ENCODE data around the gene CPN2. TPM values are rescaled to one million over a fixed set of nuclear protein-coding genes. Genes with fewer than 3 reads are reported as not detected.
A peak's percentile ranks its signal among the peaks of the same experiment; 100 is the strongest.

The CPN2 gene
- total RNA-seq, 1 donor from 2014 or later = 2.4 TPM

DNA sequence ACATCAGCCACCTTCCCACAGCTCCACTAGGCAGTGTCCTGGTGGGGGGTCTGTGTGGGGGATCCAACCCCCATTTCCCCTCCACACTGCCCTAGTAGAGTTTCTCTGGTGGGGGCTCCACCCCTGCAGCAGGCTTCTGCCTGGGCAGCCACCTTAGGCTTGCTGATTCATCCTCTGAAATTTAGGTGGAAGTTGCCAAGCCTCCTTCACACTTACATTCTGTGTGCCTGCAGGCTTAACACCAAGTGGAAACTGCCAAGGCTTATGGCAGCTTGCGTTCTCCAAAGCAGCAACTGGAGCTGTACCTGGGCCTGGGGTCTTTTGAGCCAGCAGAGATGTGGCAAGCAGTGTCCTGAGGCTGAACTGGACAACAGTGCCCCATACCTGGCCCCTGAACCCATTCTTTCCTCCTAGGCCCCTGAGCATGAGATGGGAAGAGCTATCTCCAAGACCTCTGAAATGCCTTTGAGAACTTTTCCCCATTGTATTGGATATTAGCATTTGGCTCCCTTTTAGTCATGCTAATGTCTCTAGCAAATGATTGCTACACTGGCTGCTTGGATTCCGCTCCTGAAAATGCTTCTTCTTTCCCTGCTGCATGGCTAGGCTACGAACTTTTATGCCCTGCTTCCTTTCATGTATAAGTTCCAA, 32.5 kb downstream of the CPN2 start:
- peaks cover 76% of the 10 kb centered on the region for H3K27me3 ChIP-seq (ENCODE audit: low read depth)
- peaks cover 4% of the 10 kb centered on the region for H3K36me3 ChIP-seq
- intact Hi-C loops (cut with micrococcal nuclease) = loop anchor here (5.0 kb wide), 1 partner anchor 536 kb away; no protein-coding TSS in a partner anchor
- H3K27ac ChIP-seq (replicated peaks) = no peak overlapping the region
- H3K4me3 ChIP-seq = no peak overlapping the region
- H3K4me1 ChIP-seq = peaks cover 28% of the 10 kb centered on the region
- DNase-seq = no peak
- TF ChIP-seq, protein P1, sequence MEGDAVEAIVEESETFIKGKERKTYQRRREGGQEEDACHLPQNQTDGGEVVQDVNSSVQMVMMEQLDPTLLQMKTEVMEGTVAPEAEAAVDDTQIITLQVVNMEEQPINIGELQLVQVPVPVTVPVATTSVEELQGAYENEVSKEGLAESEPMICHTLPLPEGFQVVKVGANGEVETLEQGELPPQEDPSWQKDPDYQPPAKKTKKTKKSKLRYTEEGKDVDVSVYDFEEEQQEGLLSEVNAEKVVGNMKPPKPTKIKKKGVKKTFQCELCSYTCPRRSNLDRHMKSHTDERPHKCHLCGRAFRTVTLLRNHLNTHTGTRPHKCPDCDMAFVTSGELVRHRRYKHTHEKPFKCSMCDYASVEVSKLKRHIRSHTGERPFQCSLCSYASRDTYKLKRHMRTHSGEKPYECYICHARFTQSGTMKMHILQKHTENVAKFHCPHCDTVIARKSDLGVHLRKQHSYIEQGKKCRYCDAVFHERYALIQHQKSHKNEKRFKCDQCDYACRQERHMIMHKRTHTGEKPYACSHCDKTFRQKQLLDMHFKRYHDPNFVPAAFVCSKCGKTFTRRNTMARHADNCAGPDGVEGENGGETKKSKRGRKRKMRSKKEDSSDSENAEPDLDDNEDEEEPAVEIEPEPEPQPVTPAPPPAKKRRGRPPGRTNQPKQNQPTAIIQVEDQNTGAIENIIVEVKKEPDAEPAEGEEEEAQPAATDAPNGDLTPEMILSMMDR (IDR thresholded peaks at IDR 0.05; ENCODE audit: borderline replicate concordance) = no peak
- H3K9me3 ChIP-seq (replicated peaks) = peaks cover 19% of the 10 kb centered on the region

GRCh38 chr3:194316918-194317317, 34.2 kb downstream of the CPN2 start:
- Histone ChIP-seq H3K4me1 (peaks cover 28% of the 10 kb centered on the region), H3K9me3 (replicated peaks) (peaks cover 19% of the 10 kb centered on the region), H3K4me3 (no peak overlapping the region), H3K27ac (replicated peaks) (no peak overlapping the region), H3K36me3 (peaks cover 4% of the 10 kb centered on the region), H3K27me3 (ENCODE audit: low read depth) (peaks cover 71% of the 10 kb centered on the region)
- TF ChIP-seq, protein P1 (IDR thresholded peaks at IDR 0.05; ENCODE audit: borderline replicate concordance) = no peak
- no peak for DNase-seq
- intact Hi-C loops (cut with micrococcal nuclease) = loop anchor here (5.0 kb wide), 1 partner anchor 535 kb away; no protein-coding TSS in a partner anchor

DNA sequence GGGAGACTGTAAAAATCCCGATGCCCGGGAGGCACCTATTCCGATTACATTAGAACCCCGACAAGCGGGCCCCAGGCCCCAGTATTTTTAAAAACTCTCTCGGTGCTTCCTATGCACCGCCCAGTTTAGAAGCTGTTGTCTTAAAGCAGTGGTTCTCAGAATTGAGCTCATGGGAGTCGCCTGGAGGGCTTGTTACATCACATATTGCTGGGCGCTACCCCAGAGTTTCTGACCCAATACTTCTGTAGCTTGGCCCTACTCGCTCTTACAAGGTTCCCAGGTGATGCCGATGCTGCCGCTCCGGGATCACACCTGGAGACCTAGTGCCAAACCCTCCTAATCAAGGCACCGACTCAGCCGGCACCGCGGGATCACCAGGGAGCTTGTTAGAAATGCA, 35.2 kb downstream of the CPN2 start:
- peak overlapping the region; percentile 67 for H3K4me3 ChIP-seq
- DNase-seq = no peak
- peaks cover 19% of the 10 kb centered on the region for H3K9me3 ChIP-seq (replicated peaks)
- intact Hi-C loops (cut with micrococcal nuclease) = loop anchor here (5.0 kb wide), 1 partner anchor 534 kb away; no protein-coding TSS in a partner anchor
- TF ChIP-seq, protein P1 (IDR thresholded peaks at IDR 0.05; ENCODE audit: borderline replicate concordance) = peak; percentile 19
- peaks cover 4% of the 10 kb centered on the region for H3K36me3 ChIP-seq
- H3K27ac ChIP-seq (replicated peaks) = no peak overlapping the region
- peaks cover 28% of the 10 kb centered on the region for H3K4me1 ChIP-seq
- peaks cover 68% of the 10 kb centered on the region for H3K27me3 ChIP-seq (ENCODE audit: low read depth)

GRCh38 chr3:194315088-194315964, 35.8 kb downstream of the CPN2 start:
- peaks cover 19% of the 10 kb centered on the region for H3K9me3 ChIP-seq (replicated peaks)
- peak overlapping the region; percentile 57 for H3K27ac ChIP-seq (replicated peaks)
- TF ChIP-seq, protein P1 (IDR thresholded peaks at IDR 0.05; ENCODE audit: borderline replicate concordance) = peak; percentile 98
- peaks cover 63% of the 10 kb centered on the region for H3K27me3 ChIP-seq (ENCODE audit: low read depth)
- intact Hi-C loops (cut with micrococcal nuclease) = loop anchor here (5.0 kb wide), 1 partner anchor 533 kb away; no protein-coding TSS in a partner anchor
- H3K4me3 ChIP-seq = peak overlapping the region; percentile 67
- peaks cover 28% of the 10 kb centered on the region for H3K4me1 ChIP-seq
- H3K36me3 ChIP-seq = peaks cover 4% of the 10 kb centered on the region
- DNase-seq = peak; percentile 86

DNA sequence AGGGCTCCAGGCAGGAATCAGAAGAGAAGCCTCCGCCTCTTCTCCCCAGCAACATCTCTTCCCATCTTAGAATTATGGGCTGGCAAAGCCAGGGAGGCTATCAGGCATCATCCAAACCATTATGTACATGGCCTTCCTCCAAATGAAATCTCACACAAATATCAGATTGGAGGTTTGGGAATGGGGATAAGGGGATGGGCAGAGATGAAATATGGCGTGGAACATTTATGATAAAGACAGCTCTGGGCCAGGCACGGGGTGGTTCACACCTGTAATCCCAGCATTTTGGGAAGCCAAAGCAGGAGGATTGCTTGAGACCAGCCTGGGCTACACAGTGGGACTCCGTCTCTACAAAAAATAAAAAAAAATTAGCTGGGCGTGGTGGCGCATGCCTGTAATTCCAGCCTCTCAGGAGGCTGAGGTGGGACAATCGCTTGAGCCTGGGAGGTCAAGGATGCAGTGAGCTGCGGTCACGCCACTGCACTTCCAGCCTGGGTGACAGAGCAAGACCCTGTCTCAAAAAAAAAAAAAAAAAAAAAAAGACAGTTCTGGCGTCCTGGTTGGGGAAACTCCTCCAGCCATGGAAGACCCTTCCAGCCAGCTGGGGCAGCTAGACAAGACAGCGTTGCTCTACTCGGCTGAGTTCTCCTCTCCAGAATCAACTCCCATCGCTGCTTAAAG, 36.6 kb downstream of the CPN2 start:
- TF ChIP-seq, protein P1 (IDR thresholded peaks at IDR 0.05; ENCODE audit: borderline replicate concordance) = no peak
- H3K4me1 ChIP-seq = peaks cover 28% of the 10 kb centered on the region
- H3K27ac ChIP-seq (replicated peaks) = peak overlapping the region; percentile 57
- peaks cover 55% of the 10 kb centered on the region for H3K27me3 ChIP-seq (ENCODE audit: low read depth)
- DNase-seq = no peak
- peak overlapping the region; percentile 67 for H3K4me3 ChIP-seq
- intact Hi-C loops (cut with micrococcal nuclease) = loop anchor here (5.0 kb wide), 1 partner anchor 532 kb away; no protein-coding TSS in a partner anchor
- peaks cover 16% of the 10 kb centered on the region for H3K9me3 ChIP-seq (replicated peaks)
- peaks cover 4% of the 10 kb centered on the region for H3K36me3 ChIP-seq

Data from left ventricle myocardium inferior (tissue), 1 donor.